ENCODE data around the gene AWAT2. TPM values are rescaled to one million over a fixed set of nuclear protein-coding genes. Genes with fewer than 3 reads are reported as not detected.

Gene AWAT2
- not detected for polyA plus RNA-seq

DNA sequence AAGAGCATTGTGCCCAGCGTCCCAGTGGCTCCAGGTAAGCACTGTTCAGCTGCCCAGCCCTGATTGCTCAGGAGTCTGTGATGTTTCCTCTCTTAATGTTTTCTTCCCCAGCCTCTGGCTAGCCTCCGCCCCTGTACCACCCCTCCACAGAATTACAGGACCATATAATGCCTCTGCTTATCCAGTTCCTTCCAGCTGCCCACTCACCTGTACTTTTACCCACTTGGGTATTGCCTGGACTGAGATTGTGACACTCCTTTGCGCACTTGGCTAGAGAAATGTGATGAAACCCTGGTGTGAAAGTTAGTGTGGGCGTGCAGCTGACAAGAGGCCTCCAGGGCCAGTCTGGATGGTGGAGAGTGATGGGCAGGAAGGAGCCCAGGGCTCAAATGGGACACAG is at the start of gene AWAT2:
Gene AWAT2 (minus strand): TSS at position 14 of the 400 bp plus-strand sequence. CDS start 6 bp downstream, at position 8.
- no peak within 1 kb of the TSS for H3K27ac ChIP-seq (ENCODE audit: low read depth, low read length)
- WGBS, 3 donors = 66 to 91% (median 90%) methylated on average over 4 of the region's 4 CpGs

DNA sequence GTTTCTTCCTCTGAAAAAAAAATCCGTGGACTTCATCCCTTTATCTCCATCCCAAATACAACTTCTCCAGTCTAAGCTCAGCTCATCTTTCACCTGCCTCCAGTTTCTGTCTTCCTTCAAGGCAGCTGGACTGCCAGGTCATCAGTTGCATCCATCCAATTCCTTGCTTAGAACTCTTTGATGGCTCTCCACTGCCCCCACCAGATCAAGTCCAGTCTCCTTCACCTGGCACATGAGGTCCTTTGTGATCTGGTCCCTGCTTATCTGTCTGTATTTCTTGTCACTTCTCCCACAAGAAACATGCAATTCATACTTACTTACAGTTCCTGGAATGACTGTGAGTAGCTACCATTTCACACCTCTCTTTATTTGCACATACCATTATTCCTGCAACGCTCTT is 46.3 kb upstream of the AWAT2 start:
- no peak overlapping the region for H3K27ac ChIP-seq (ENCODE audit: low read depth, low read length)
- 35 to 83% (median 61%) methylated on average over 2 of the region's 2 CpGs for WGBS, 3 donors

DNA sequence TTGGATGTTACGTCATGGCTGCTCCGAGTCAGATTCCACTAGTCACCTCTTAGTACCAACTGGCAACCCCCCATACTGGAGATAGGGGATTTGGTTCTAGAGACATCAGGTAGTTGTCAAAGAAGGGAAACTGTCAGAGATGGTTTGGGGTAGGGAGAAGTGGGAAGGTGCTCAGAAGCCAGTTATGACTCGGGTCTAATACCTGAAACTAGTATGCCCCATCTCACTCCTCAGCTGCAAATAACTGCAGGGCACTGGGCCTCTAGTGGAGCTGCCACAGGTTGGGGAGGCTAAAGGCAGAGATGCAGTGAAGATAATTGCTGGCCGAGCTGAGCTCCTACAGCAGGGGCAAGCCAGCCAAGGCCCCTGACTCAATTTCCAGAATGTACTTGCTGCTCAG is 42.5 kb upstream of the AWAT2 start:
- WGBS, 3 donors = 82 to 91% (median 84%) methylated on average over 4 of the region's 4 CpGs
- H3K27ac ChIP-seq (ENCODE audit: low read depth, low read length) = no peak overlapping the region

- WGBS, 3 donors = 23 to 80% (median 26%) methylated on average over 1 of the region's 1 CpG
Measured at GRCh38 chrX:70089604-70090297, 40.0 kb upstream of the AWAT2 start.

DNA sequence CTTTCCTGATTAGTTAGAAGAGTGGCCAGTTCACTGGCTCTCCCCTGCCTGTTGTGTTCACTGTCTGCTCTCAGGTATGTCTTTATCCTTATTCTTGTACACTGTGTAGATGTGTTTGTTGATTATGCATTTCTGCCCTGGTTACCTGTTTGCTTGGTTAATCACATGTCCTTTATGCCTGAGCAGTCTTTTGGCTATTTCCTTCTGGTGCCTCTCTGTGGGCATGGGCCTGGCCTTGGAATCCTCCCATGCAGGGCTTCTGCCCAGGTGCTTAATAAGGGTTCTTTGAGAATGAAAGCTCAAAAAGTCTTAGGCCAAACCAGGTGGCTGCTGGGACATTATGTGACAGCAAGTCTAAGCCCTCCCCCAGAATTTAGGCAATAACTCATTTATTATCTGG is 39.0 kb upstream of the AWAT2 start:
- no peak overlapping the region for H3K27ac ChIP-seq (ENCODE audit: low read depth, low read length)

More at GRCh38 chrX:70089604-70090297, 40.0 kb upstream of the AWAT2 start:
- H3K27ac ChIP-seq (ENCODE audit: low read depth, low read length) = no peak overlapping the region

DNA sequence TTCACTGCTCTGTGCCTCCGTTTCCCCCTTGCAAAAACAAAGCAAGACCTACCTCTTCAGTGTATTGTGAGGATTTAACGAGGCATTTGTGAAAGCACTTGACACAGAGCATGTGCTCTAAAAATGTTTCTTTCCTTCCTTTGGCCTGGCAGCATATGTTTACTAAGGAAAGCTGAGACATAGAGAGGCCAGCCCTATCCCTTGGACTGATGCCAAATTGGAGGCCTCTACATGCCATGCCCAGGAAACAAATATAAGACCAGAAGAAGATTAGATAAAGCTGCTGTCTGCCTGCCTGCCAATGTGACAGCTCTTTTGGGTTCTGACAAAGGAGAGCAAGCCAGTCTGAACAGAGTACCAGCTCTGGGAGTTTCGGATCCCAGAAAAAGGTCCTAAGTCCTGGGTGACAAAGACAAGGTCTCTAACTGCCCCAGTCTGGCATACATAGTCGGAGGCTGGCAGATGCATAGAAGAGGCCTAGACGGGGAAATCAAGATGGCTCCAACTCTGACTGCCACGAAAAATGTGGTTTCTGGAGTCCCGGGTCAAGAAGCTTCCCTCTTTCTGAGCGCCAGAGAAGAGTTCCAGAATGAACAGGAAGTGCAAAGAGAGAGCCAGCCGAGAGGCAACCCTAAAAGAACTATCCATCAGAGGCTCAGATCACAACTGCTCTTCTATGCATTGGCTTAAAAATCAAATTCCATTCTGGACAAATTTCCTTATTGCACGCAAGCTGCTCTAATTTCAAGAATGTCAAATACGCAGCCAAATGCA is 38.3 kb upstream of the AWAT2 start:
- no peak overlapping the region for H3K27ac ChIP-seq (ENCODE audit: low read depth, low read length)
- 44 to 63% (median 51%) methylated on average over 11 of the region's 11 CpGs for WGBS, 3 donors

DNA sequence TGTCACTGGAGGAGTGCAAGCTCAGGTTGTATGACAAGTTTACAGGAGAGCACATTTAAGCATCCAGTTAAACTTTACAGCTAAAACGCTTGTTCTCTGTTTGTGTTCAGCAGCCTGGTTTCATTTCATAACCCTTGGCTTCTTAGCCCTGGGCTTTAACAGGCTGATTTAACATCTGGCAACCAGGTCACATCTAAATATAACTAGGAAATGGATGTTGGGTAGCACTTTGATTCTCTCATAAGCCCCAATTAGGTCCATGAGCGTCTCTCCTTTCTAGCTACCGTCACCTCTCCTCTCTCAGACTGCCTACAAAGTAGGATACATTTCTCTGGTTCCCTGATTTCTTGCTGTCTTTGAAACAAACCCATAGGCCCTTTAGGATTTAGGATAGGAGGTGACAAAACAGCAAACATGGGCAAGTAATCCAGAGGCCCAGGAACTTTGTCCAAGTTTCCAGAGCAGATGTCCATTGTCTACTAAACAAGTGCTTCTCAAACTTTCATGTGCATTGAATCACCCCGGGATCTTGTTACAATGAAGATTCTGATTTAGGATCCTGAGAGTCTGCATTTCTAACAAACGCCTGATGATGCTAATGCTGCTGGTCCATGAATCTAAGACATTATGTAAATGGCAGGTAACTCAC is 35.0 kb upstream of the AWAT2 start:
- H3K27ac ChIP-seq (ENCODE audit: low read depth, low read length) = no peak overlapping the region
- 68 to 74% (median 71%) methylated on average over 5 of the region's 5 CpGs for WGBS, 3 donors

- 54 to 83% (median 63%) methylated on average over 4 of the region's 4 CpGs for WGBS, 3 donors
- no peak overlapping the region for H3K27ac ChIP-seq (ENCODE audit: low read depth, low read length)
Measured at GRCh38 chrX:70082723-70083122, 33.0 kb upstream of the AWAT2 start.

DNA sequence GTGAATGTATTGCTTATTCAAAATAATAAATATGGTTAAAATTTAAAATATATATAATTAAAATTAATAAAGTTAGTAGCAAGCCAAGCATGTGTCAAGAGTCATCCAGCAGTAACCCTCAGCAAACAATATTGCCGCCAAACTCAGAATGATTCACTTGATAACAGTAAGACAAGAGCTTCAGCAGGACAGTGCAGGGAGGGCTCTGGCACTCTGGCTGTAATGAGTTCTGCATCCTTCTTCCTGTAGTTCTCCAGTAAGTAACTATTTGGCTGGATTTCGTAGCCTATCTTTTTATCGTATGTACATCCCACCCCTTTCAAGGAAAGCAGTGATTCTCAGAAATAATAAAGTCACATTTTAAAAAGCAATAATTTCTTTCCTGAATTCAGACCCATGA is 30.1 kb upstream of the AWAT2 start:
- 54 to 71% (median 65%) methylated on average over 3 of the region's 3 CpGs for whole genome bisulfite sequencing, 3 donors
- H3K27ac ChIP-seq (ENCODE audit: low read depth, low read length) = no peak overlapping the region

GRCh38 chrX:70079297-70079696 is 29.6 kb upstream of the AWAT2 start:
- WGBS, 3 donors = 79 to 91% (median 80%) methylated on average over 5 of the region's 5 CpGs
- no peak overlapping the region for H3K27ac ChIP-seq (ENCODE audit: low read depth, low read length)

DNA sequence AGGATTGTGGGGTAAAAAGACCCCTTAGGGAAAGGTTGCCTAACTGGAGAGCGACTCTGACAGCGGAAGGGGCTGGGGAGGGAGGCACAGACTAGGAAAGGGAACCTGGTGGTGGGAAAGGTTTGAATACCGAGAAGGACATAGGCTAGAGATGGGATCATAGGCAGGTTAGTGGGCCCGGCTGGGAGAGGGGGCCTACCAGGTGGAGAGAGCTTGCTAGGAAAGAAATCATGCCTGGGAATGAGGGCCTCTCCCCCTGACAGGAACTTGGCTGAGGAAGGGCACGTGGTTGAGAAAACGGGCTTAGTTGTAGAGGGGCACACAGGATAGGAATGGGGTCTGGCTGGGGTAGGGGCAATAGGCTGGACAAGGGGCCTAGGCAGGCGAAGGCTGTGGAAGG is 16.9 kb upstream of the AWAT2 start:
- no peak overlapping the region for H3K27ac ChIP-seq (ENCODE audit: low read depth, low read length)
- 77 to 91% (median 89%) methylated on average over 5 to 7 of the region's 7 CpGs for WGBS, 3 donors

GRCh38 chrX:70062961-70063550 is 13.3 kb upstream of the AWAT2 start:
- H3K27ac ChIP-seq (ENCODE audit: low read depth, low read length) = no peak overlapping the region
- 83 to 96% (median 94%) methylated on average over 47 to 52 of the region's 52 CpGs for WGBS, 3 donors

DNA sequence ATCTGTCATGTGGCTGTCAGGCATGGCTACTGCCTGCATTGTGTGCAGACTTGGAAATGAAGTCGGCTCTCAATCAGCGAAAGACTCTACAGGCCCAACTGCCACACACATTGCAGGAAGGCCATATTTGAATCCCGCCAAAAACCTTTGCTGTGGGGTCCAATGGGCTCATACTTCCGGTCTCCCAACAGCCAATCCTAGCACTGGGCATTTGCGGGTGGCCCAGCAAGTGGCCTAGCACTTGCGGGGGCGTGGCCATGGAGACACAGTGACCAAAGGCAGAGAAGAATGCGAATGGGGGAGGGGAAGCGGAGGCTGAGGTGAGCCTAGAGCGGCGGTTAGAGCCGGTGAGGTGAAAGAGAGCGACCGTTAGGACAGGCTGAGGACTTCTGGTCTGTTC is 12.3 kb upstream of the AWAT2 start, which contains the start of gene OTUD6A:
Gene OTUD6A (plus strand): TSS at position 382 of the 400 bp plus-strand sequence. CDS start 68 bp downstream, outside the sequence.
- 90 to 94% (median 91%) methylated on average over 14 of the region's 14 CpGs for WGBS, 3 donors
- H3K27ac ChIP-seq (ENCODE audit: low read depth, low read length) = no peak within 1 kb of the TSS

DNA sequence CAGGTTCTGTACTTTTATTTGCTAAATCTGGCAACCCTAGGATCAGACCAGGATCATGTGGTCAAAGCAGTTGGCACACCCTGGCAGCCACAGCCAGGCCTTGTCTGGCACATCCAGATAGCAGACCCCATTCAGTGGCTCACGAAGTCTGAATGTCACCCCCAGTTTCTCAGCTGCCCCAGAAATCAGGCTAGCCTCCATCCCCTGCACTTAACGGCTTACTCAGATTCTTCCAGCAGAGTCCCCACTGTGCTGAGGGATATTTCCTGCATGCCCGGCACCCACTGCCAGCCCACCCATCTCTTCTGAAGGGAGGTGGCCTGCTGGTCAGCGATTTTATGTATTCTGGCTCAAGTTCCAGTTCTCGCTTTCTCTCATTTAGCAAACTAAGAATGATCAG is 4.7 kb upstream of the AWAT2 start:
- 70 to 90% (median 82%) methylated on average over 5 of the region's 5 CpGs for WGBS, 3 donors
- H3K27ac ChIP-seq (ENCODE audit: low read depth, low read length) = no peak overlapping the region

GRCh38 chrX:70052895-70053615 is 3.3 kb upstream of the AWAT2 start:
- no peak overlapping the region for H3K27ac ChIP-seq (ENCODE audit: low read depth, low read length)
- 63 to 80% (median 75%) methylated on average over 8 to 11 of the region's 11 CpGs for WGBS, 3 donors

- WGBS, 3 donors = 73 to 91% (median 88%) methylated on average over 3 of the region's 3 CpGs
- H3K27ac ChIP-seq (ENCODE audit: low read depth, low read length) = no peak overlapping the region
Measured at GRCh38 chrX:70049406-70049805, 332 bp downstream of the AWAT2 start.

GRCh38 chrX:70046978-70047377 is 2.8 kb downstream of the AWAT2 start:
- no peak overlapping the region for H3K27ac ChIP-seq (ENCODE audit: low read depth, low read length)

DNA sequence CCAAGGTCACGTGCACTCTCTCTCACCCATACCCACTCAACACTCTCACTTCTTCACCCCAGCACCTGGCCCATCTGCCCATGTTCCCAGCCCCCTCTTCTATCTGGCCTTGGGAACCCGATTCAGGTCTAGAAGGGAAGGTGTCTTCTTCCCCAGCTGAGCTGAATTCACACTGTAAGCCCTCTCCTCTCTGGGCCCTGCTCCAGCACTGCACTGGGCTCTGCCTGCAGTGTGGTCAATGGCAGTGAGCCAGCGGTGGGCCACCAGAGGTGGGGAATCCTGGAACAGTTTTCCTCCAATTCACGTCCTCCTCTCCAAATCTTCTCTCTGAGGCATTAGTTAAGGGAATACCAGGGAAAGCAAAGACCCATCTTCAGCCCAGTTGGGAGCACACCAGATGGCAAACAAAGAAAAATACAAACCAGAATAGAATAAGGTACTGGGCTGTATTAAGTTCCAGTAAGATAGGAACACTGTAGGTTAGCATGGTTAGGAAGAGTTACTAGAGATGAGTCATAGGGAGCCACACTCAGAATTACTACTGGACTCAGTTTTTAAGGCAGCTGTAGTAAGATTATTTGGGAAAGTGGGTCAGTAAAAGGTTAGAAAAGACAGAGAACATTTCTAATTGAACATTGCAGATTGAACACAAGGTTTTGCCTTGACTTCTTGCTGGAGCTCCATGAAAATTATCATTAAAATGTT is 5.0 kb downstream of the AWAT2 start:
- H3K27ac ChIP-seq (ENCODE audit: low read depth, low read length) = no peak overlapping the region
- 55 to 82% (median 68%) methylated on average over 4 of the region's 4 CpGs for WGBS, 3 donors
